GF-D8 (cell line): ENCODE measurements around the gene TRPV5.

ENCODE experiments used
- DNase-seq: peaks from one replicate; lab custom pipeline; 2025; lab: John Stamatoyannopoulos, UW

Gene TRPV5

GRCh38 chr7:142870566-142871259 lies 62.8 kb downstream of the TRPV5 start:
- no peak for DNase-seq

DNA sequence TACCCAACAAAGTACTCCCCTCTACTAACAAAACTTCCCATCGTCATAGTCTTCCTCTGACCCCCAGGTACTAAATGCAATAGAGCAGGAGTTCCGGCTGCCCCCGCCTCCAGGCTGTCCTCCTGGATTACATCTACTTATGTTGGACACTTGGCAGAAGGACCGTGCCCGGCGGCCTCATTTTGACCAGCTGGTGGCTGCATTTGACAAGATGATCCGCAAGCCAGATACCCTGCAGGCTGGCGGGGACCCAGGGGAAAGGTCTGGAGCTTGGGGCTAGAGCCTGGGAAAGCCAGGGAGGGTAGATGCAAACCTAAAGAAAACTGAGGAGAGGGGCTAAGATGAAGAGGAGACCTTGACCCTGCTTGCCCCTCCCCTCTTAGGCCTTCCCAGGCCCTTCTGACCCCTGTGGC lies 63.4 kb downstream of the TRPV5 start:
- DNase-seq: no peak

- no peak for DNase-seq
These were observed 64.1 kb downstream of the TRPV5 start for GRCh38 chr7:142869434-142869833.

DNA sequence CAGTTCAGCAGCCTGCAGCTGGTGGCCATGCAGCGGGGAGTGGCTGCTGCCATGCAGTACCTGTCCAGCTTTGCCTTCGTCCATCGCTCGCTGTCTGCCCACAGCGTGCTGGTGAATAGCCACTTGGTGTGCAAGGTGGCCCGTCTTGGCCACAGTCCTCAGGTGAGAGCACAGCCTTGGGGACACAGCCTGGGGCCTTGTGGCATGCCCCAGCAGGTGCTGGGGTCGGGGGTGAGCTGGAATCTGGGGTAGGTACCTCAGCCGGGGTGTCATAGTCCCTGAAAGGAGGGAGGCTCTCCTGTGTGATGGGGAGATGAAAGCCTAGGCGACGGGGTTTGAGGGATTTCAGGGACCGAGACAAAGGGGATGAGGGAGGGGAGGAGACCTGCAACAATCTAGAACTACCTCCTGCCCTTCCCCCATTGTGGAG lies 64.5 kb downstream of the TRPV5 start:
- DNase-seq: no peak

DNA sequence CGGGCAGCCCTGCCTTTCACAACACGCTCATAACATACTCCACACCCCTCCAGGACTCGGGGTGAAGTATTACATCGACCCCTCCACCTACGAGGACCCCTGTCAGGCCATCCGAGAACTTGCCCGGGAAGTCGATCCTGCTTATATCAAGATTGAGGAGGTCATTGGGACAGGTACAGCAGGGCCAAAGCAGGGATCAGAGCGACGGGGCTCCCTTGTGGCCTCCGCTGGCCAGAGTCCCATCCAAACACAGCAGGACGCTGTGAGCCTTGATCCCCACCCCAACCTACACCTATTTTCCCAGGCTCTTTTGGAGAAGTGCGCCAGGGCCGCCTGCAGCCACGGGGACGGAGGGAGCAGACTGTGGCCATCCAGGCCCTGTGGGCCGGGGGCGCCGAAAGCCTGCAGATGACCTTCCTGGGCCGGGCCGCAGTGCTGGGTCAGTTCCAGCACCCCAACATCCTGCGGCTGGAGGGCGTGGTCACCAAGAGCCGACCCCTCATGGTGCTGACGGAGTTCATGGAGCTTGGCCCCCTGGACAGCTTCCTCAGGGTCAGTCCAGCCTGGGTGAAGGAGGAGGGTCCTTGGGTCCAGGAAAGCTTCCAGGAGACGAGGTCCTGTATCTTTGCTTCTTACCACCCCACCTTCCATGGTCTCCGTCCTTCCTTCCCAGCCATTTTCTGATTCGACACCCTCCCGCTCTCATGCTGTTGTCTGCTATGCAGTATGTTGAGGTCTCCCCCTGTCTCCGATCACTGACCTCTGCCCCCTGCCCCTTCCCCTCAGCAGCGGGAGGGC lies 65.2 kb downstream of the TRPV5 start:
- no peak for DNase-seq

GRCh38 chr7:142867398-142868187 lies 66.0 kb downstream of the TRPV5 start:
- DNase-seq: no peak

DNA sequence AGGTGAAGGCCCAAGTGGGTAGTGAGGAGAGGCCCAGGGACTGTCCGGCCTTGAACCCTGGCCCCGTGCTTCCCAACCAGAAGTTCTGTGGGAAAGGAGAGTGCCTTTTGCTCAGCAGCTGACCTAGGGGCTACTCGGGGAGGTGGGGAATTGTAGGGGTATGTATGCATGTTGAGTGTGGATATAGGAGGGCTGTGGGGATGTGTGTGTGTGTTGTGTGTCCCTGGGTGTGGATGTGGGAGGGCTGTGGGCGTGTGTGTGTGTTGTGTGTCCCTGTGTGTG lies 66.5 kb downstream of the TRPV5 start:
- DNase-seq: no peak

DNA sequence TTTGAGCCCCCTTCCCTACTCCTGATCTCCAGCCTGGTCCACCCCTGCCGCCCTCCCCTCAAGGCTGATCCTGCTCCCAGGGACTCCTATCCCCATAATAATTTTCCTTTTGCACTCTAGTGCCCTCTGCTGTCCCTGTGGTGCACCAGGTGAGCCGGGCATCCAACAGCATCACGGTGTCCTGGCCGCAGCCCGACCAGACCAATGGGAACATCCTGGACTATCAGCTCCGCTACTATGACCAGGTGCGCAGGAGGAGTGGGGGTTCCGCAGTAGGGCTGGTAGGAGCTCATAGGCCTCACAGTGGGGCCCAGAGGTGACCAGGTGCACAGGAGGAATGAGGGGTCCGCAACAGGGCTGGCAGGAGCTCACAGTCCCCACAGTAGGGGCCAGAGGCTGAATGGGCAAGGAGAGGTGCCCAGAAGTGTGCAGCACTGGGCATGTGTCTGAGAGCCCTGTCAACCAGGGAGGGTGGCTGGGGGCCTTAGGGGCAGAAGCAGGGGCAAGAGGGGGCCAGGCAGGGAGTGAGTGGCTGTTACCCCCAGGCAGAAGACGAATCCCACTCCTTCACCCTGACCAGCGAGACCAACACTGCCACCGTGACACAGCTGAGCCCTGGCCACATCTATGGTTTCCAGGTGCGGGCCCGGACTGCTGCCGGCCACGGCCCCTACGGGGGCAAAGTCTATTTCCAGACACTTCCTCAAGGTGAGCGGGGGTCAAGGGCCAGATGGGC lies 67.0 kb downstream of the TRPV5 start:
- DNase-seq: no peak

DNA sequence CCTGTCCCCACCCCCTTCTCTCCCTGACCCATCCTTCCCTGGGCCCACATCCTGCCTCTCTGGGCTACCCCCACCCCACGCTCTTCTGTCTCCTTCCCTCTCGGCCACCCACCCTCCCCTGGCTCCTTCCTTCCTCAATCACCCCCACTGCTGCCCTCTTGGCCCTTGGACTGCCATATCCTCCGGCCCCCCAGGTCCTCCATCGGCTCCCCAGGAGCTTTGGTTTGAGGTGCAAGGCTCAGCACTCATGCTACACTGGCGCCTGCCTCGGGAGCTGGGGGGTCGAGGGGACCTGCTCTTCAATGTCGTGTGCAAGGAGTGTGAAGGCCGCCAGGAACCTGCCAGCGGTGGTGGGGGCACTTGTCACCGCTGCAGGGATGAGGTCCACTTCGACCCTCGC lies 67.8 kb downstream of the TRPV5 start:
- no peak for DNase-seq

GRCh38 chr7:142864980-142865747 lies 68.4 kb downstream of the TRPV5 start:
- DNase-seq: no peak

- DNase-seq: no peak
These were observed 69.5 kb downstream of the TRPV5 start for GRCh38 chr7:142863891-142864685.

GRCh38 chr7:142862786-142863400 lies 70.7 kb downstream of the TRPV5 start:
- no peak for DNase-seq

DNA sequence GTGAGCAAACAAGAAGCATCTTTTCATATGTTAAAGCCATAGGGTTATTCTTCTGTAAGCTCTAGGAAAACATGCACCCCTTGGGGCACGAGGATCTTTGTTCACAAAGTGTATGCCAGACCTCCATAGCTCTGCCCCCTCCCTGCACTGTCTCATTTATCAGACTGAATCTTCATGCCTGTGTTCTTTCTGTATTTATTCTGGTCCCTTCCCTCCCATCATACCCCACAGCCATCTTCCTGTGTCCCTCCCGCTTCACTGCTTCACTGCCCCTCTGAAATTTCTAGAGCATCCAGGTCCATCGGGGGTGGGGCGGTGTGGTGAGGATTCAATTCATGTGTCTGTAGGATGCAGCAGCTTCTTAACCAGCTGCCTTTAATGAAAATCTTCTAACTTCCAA lies 71.2 kb downstream of the TRPV5 start:
- DNase-seq: no peak

GRCh38 chr7:142860968-142861367 lies 72.6 kb downstream of the TRPV5 start:
- DNase-seq: no peak

DNA sequence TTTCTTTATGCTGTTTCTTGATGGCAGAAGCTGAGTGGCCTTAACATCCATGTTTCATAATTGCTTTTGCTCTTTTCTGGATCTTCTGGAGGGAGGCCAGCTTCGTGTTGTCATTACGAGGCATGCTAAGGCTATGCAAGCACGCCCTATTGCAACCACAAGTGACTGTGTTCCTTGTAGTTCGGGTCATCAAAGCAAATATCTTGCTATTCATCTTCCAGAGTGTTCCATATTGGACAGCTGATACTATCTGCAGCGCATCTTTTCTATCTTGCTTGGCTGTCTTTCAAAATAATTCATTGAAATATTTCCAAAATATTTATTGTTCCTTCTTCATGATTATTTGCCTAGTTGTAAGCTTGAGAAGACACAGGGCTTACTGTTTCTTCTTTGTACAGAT lies 73.7 kb downstream of the TRPV5 start:
- no peak for DNase-seq

DNA sequence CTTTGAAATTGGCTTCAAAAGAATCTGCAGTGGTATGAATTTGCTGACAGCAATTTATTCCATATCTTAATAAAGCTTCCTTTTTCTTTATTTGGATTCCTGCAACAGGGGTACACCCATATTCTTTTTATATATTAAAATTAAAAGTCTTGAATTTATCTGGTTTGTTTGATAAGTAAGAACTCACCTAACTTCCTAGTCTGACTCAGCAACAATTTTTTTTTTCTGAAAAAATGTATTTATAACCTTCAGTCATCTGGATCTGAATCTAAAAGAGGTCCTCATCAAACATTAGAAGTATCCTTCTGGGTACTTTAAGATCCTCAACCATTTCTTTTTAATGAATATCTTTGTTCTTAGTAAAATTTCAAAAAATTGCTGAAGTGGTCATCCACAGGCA lies 74.1 kb downstream of the TRPV5 start:
- no peak for DNase-seq
